Measurements from ENCODE around the gene SPPL2C.

DNA sequence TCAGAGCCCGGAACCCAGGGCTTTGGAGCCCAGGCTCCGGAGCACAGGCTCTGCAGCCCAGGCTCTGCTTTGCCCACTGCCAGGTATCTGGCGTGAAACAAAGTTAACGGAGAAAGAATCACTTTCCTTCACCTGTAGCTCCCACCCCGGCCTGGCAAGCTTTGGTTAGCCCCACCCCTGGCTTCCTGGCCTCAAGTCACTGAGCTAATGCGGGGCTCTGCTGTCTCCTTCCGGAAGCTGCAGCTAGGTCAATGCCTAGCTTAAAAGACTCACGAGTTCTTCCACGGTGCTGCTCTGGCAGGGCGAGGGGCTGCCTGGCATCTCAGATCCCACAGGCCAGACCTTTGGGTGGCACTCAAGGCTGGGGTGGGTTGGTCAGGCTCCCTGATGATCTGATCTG is 21.1 kb upstream of the SPPL2C start:
- TF ChIP-seq CTCF (IDR thresholded peaks at IDR 0.05; ENCODE audit: low read depth, low read length) (no peak), POLR2A (IDR thresholded peaks at IDR 0.05; ENCODE audit: extremely low read depth, insufficient read length) (no peak)
- TF ChIP-seq, protein P1, sequence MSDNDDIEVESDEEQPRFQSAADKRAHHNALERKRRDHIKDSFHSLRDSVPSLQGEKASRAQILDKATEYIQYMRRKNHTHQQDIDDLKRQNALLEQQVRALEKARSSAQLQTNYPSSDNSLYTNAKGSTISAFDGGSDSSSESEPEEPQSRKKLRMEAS (IDR thresholded peaks at IDR 0.05; ENCODE audit: low read depth, low read length) = no peak
